Erythroblast (primary cell): Measurements from ENCODE around the gene HHIPL2.

Source experiments
- GATA1 ChIP-seq: IDR thresholded peaks from 2 replicates; pipeline ENCODE4 v1.6.1; 2011; ENCODE audit warnings: low read depth, mild to moderate bottlenecking, control low read depth, low read length, moderate library complexity
- POLR2A ChIP-seq: IDR thresholded peaks from 2 replicates; pipeline ENCODE4 v1.6.1; 2011; ENCODE audit warnings: mild to moderate bottlenecking, low read length

DNA sequence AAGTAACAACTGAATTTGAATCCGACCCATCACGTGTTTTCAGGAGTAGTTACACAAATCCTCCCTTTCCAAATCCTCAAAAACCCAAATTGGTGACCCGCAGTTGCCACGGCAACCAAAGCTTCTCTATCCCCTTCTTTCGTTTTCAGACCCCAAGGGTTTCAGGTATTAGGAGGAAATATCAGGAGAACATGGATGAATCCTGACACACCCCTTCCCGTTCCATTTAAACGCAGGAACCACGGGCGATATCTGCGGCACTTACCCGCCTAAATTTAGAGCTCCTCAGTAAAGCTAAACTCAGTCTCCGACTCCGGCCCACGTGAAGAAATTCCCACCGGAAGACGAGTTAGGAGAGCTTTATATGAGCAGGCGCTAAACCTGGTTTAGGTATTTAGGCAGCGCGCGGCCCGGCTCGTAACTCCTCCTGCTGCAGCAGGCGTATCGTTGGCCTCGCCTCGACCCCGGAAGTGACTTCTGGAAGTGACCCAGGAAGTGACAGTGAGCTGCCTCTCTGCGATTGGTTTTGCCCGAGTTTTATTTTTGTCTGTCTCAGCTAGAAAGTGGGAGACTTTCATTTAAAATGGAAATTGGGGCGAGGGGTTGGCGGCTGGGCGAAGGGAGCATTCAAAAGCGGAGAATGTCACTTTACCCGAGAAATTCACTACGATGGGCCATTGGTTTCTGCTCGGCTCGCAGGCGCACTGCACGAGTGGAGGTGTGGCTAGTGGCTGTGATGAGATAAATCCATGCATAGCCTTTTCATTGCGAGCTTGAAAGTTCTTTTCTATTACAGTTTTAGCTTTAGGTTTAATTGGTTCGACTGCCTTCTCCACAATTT, 41.8 kb upstream of the HHIPL2 start, which contains the start of gene TAF1A:
- TF ChIP-seq POLR2A = peak; percentile 66
- TF ChIP-seq GATA1 = no peak
